Measurements from ENCODE around the gene FRMD5.
"Not testable (repeated sequence)": the region's sequence is repeated elsewhere in the genome, so short reads cannot be mapped to it uniquely, and the experiment has no call there.

FRMD5 gene

DNA sequence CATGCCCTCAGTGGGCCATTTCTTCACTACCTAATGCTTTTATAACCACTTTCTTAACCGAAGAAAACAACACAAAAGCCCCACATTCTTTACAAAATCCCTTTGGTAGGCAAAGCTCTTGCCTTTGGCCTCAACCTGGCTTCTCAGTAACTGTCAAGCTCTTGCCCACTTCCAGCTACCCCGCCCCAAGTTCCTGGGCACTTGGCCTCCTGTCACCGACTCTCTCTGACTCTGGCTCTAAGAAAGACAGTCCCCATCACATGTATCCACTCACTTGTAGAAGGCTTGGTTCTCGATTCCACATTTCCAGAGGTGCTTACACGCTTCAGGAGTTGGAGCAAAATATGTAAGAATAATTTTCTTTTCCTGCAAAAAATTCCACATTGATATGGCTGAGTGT, 307.2 kb downstream of the FRMD5 start:
- DNase-seq (ENCODE audit: low read depth), result no peak

- DNase-seq (ENCODE audit: low read depth), result no peak
Measured at GRCh38 chr15:43886558-43886957, 308.5 kb downstream of the FRMD5 start.

DNA sequence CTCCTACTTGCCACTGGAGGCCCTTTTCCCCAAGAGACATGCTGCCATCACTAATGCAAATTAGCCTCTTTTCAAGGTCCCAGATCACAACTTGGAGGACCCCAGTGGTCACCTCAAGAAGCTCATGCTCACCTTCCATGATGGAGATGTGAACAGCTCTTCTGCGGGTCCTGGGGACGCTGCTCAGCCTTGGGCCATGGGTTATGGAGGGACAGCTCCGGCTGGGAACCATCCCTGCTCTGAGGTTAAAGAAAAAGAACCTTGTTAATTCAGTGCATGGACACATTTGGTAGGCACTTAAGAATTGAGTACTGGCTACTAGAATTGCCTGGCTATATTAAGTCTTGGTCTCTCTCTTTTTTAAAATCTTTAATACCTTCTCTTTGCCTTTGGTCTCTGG, 311.5 kb downstream of the FRMD5 start:
- no peak for DNase-seq (ENCODE audit: low read depth)

DNA sequence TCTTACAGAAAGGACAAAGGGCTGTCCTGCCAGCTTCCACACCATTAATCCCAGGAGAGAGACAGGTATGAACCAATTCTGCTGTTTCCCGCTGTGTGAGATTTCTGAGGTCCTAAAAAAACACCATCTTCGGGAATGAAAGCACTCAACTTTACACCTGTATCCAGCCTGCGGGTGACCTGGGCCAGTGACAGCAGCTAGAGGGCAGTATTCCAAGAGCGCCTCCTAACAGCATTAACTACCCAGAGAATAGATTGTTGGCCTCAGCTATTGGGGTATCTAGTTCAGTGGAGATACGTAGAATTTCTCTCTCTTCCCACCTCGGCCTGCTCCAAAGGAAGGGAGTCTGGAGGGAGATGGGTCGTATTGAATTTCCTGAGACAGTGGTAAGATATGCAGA, 313.1 kb downstream of the FRMD5 start:
- no peak for DNase-seq (ENCODE audit: low read depth)

DNA sequence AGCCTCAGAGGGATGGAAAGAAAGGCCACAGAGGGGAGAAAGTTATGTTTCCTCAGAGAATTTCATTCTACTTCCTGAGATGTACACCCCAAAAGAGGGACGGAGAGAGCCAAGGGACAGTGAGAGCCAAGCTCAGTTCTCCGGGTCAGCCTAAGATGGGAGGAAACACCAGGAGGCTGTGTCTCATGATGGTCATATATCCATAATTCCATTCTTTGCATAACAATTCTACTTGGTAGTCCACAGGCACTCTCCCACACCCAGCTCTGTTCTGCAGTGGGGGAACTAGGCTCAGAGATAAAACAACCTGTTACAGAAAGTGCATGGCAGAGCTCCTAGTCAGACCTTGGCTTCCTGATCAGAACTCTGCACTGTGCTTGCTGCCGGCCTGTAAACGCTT, 313.8 kb downstream of the FRMD5 start:
- no peak for DNase-seq (ENCODE audit: low read depth)

GRCh38 chr15:43880406-43881194, 314.5 kb downstream of the FRMD5 start:
- DNase-seq (ENCODE audit: low read depth), result no peak

GRCh38 chr15:43879386-43880355, 315.4 kb downstream of the FRMD5 start:
- DNase-seq (ENCODE audit: low read depth), result no peak

DNA sequence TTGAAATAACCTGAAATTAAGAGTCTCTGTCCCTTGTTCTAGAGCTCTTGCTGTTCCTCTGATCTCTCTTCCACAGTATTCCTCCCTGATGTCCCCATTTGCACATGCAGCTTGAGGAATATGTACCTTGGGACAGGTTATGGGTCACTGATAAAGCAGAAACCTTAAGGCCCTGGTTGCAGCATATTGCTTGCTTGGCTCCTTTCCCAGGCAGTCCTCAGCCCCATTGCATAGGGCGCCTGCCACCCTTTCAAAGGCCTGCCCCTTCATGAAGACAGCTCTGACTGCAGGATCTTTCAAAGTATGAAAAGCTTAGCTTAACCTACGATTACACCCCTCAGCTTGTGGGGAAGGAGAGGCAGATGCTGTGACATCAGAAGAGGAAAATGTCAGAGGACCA, 316.6 kb downstream of the FRMD5 start:
- no peak for DNase-seq (ENCODE audit: low read depth)

DNA sequence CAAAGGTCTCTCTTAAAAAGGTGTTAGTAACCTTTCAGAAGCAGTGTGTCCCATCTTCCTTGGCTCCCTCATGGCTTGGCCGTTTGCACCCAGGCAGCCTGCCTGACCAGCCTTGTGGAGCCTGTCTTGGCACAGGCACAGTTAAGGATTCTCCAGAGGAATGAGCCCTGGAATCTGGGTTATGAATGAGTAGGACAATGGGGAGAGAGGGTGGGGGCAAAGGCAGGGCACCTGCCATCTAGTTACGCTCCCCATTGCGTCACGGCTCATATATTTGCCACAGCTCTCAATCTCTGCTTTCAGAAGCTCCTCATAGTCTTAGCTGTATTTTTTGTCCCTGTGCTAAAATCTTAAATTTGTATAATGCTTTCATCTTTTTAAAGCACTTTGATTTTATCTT, 317.7 kb downstream of the FRMD5 start:
- no peak for DNase-seq (ENCODE audit: low read depth)

GRCh38 chr15:43876872-43877271, 318.2 kb downstream of the FRMD5 start:
- DNase-seq (ENCODE audit: low read depth), result no peak

DNA sequence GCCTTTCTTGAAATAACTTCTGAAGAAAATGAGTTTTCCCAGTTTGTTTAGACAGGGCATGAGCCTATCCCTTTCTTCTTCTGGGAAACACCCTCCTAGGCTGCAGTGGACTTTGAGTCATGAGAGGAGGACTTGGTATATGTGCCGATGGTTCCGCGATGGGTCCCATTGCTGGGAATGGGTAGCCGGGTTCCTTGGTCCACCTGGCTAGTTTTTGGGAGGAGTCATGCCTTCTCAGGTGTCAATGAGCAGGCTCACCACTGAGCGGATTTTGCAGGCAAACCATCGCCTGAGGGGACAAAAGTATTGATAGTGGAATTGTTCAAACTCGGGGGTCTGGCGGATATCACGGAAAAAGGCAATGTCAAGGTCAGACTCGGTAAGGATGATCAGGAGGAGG, 321.4 kb downstream of the FRMD5 start:
- DNase-seq (ENCODE audit: low read depth), result no peak

GRCh38 chr15:43872416-43873020, 322.6 kb downstream of the FRMD5 start:
- DNase-seq (ENCODE audit: low read depth), result no peak

- no peak for DNase-seq (ENCODE audit: low read depth)
Measured at GRCh38 chr15:43871835-43872234, 323.2 kb downstream of the FRMD5 start.

GRCh38 chr15:43868406-43868805, 326.7 kb downstream of the FRMD5 start:
- DNase-seq (ENCODE audit: low read depth), result no peak

DNA sequence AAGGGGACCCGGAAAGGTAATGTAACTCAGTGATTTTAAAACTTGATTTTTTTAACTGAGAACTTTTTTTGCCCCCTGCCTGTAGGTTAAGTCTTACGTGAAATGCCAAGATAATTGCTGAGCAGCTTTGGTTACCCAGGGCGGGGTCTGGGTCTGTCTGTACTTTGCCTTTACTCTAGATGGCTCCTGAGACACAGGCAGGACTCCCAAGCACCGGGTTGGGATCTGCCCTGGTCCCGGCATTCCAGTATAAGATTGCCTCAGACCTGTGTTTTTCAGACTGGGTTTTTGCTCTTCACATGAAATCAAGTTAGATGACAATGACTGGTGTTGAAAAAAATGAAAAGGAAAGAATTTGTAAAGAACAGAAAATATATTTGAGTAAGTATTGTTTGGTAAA, 328.0 kb downstream of the FRMD5 start:
- no peak for DNase-seq (ENCODE audit: low read depth)

DNA sequence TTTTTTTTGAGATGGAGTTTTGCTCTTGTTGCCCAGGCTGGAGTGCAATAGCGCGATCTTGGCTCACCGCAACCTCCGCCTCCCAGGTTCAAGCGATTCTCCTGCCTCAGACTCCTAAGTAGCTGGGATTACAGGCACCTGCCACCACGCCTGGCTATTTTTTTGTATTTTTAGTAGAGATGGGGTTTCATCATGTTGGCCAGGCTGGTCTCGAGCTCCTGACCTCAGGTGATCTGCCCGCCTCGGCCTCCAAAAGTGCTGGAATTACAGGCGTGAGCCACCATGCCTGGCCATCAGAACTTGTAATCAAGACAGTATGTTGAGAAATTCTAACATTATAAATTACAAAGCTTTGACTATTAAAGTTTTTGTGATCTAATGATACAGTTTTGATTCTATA, 328.4 kb downstream of the FRMD5 start:
- not testable (repeated sequence) for DNase-seq (ENCODE audit: low read depth)

DNA sequence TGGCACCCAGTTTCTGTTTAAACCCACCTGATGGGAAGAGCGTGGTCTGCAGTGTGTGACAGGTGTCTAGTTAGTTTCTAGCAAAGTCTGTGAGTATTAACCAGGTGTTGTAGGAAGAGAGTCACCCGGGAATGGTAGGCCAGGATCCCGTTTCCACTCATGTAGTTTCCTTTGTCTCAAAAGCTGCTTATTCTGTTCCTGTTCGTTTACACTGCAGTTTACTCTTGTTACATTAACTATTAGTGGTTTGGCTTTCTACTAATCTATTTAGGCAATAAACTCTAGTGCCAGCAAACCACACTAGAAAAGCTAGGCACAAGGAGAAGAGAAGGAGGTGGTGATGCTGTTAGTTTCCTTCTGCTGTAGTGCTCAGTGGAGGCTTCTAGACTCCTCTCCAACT, 335.5 kb downstream of the FRMD5 start:
- DNase-seq (ENCODE audit: low read depth), result no peak

DNA sequence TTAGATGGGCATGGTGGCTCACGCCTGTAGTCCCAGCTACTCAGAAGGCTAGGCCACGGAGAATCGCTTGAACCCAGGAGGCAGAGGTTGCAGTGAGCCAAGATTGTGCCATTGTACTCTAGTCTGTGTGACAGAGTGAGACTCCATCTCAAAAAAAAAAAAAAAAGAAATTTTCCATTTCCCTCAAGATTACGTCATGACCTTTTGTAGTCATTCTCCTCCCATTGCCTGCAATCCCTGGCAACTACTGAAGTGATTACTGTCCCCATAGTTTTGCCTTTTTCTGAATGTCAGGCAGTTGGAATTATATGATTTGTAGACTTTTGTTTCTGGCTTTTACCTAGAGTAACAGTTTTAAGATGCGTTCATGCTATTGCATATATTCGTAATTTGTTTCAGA, 340.3 kb downstream of the FRMD5 start:
- DNase-seq (ENCODE audit: low read depth), result no peak

DNA sequence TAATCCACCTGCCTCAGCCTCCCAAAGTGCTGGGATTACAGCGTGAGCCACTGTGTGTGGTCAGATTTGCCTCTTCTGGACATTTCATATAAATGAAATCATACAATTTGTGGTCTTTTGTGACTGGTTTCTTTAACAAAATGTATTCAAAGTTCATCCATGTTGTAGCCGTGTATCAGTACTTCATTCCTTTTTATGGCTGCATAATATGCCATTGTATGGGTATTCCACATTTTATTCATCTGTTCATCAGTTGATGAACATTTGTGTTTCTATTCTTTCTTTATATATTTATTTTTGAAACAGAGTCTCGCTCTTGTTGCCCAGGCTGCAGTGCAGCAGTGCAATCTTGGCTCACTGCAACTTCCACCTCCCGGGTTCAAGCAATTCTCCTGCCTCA, 342.5 kb downstream of the FRMD5 start:
- DNase-seq (ENCODE audit: low read depth), result no peak

DNA sequence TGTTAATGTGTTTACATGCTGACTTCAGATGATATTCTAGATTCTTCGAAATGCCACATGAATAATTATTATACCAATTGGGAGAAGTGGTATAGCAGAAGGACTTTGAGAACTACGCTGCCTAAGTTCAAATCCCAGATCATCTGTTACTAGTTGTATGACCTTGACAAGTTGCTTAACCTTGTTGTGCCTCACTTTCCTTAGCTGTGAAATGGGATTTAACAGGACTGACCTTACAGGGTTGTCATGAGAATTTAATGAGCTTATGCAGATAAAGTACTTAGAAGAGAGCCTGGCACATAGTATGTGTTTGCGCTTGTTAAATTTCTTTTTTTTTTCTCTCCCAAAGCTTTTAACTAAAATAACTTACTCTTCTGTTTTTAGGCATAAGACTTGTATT, 343.8 kb downstream of the FRMD5 start:
- no peak for DNase-seq (ENCODE audit: low read depth)

DNA sequence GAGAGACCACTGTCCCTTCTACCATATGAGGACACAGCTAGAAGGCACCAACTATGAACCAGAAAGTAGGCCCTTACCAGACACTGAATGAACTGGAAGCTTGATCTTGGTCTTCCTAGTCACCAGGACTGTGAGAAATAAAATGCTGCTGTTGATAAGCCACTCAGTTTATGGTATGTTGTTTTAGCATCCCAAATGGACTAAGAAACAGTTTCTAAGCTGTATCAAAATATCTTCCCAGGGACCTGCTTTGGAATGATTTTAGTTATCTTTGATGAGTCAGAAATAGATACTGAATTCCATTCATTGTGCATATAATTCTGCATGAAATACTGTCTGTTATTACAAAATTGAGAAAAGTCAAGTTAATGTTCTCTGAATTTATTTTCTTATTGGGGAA, 349.6 kb downstream of the FRMD5 start:
- no peak for DNase-seq (ENCODE audit: low read depth)

- not testable (repeated sequence) for DNase-seq (ENCODE audit: low read depth)
Measured at GRCh38 chr15:43832485-43832884, 362.6 kb downstream of the FRMD5 start.
